HCT116 (cell line): ENCODE results near the gene RILPL2. TPM values are rescaled to one million over a fixed set of nuclear protein-coding genes. Genes with fewer than 3 reads are reported as not detected.

Source experiments
- ATAC-seq: fragments of 200-7000 bp; cut with Tn5 transposase; 2 replicates; pipeline ENCODE4 v1.9.1; 2020; ENCODE audit warnings: mild to moderate bottlenecking, moderate library complexity
- BruUV-seq: library from RNA; stranded (reverse); fragments of 400-500 nt; replicated peaks from 2 replicates; lab custom pipeline; 2021; lab: Mats Ljungman, UMichigan
- CTCF ChIA-PET: fragments of 300-600 bp; sonication (Branson Sonifier 250); formaldehyde crosslinking; loops from one replicate; lab custom pipeline; 2021; ENCODE audit warnings: antibody characterized with exemption; lab: Charles Lee
- POLR2A ChIA-PET: fragments of 300-600, 350-600 bp; sonication (Branson Sonifier 250); formaldehyde crosslinking; loops from one replicate; lab custom pipeline; 2021; ENCODE audit warnings: antibody characterized with exemption; lab: Charles Lee
- RAD21 ChIA-PET, 2 experiments: fragments of 300-600 bp; sonication (Branson Sonifier 250); formaldehyde crosslinking; loops; one replicate each; lab custom pipeline; 2023; ENCODE audit warnings: low total read pairs in 2 of 2; ENCODE audit not compliant: uncharacterized antibody in 2 of 2, unreplicated experiment in 2 of 2, low non-redundant PET in 1 of 2; lab: Charles Lee
- DNase-seq: peaks from one replicate; pipeline ENCODE4 v3.0.0-alpha.2; 2010; ENCODE audit warnings: low read depth, low spot score
- H2AFZ ChIP-seq: fragments of 200-600 bp; shearing (Covaris generic), sonication (generic); 2 replicates; pipeline ENCODE4 v1.6.1; 2017; ENCODE audit warnings: low read depth, mixed run types, mixed read lengths, antibody characterized with exemption, low read length; ENCODE audit not compliant: poor library complexity, severe bottlenecking
- H3K27ac ChIP-seq: 2 replicates; pipeline ENCODE4 v1.5.1; 2012; ENCODE audit warnings: low read depth, low read length
- H3K27me3 ChIP-seq: fragments of 200-600 bp; sonication (generic); 2 replicates; pipeline ENCODE4 v1.6.1; 2016; ENCODE audit warnings: mixed run types, low read length, mixed read lengths; ENCODE audit not compliant: insufficient read depth
- H3K36me3 ChIP-seq, 2 experiments: fragments of 200-500 bp in 1 of 2; fragments of 200-600 bp in 1 of 2; sonication (Bioruptor generic) in 1 of 2; sonication (generic) in 1 of 2; 2 replicates each; pipeline versions ENCODE4 v1.5.1 to v1.6.1; 2014 to 2016; ENCODE audit warnings: low read length in 2 of 2, inconsistent platforms in 1 of 2, mixed read lengths in 1 of 2, mixed run types in 1 of 2; ENCODE audit not compliant: insufficient read depth in 2 of 2, control insufficient read depth in 1 of 2
- H3K4me1 ChIP-seq, 2 experiments: fragments of 200-600 bp in 1 of 2; sonication (generic) in 1 of 2; 2 replicates each; pipeline versions ENCODE4 v1.5.1 to v1.6.1; 2012 to 2017; ENCODE audit warnings: low read length in 2 of 2, inconsistent platforms in 1 of 2, mild to moderate bottlenecking in 1 of 2, mixed read lengths in 1 of 2, mixed run types in 1 of 2, moderate library complexity in 1 of 2; ENCODE audit not compliant: insufficient read depth in 2 of 2, control insufficient read depth in 1 of 2
- H3K4me2 ChIP-seq: fragments of 200-600 bp; sonication (generic); 2 replicates; pipeline ENCODE4 v1.6.1; 2017; ENCODE audit warnings: mixed run types, low read length, mixed read lengths
- H3K4me3 ChIP-seq, 2 experiments: fragments of 200-600 bp in 1 of 2; sonication (generic) in 1 of 2; replicated peaks in 1 of 2; 2 replicates each; pipeline ENCODE4 v1.5.1; 2011 to 2016; ENCODE audit warnings: low read length in 2 of 2, control low read depth in 1 of 2, low read depth in 1 of 2, mild to moderate bottlenecking in 1 of 2, mixed read lengths in 1 of 2, mixed run types in 1 of 2
- H3K79me2 ChIP-seq: fragments of 200-600 bp; sonication (generic); 2 replicates; pipeline ENCODE4 v1.6.1; 2017; ENCODE audit warnings: mild to moderate bottlenecking, mixed run types, low read length, moderate library complexity, mixed read lengths; ENCODE audit not compliant: insufficient read depth
- H3K9ac ChIP-seq: fragments of 200-600 bp; sonication (generic); 2 replicates; pipeline ENCODE4 v1.6.1; 2016; ENCODE audit warnings: low read length, mixed read lengths
- H3K9me2 ChIP-seq: fragments of 200-600 bp; sonication (generic), shearing (Covaris generic); 2 replicates; pipeline ENCODE4 v1.6.1; 2017; ENCODE audit warnings: mixed run types, mild to moderate bottlenecking, moderate library complexity; ENCODE audit not compliant: insufficient read depth
- H3K9me3 ChIP-seq, 2 experiments: fragments of 200-500 bp in 1 of 2; fragments of 200-600 bp in 1 of 2; sonication (Bioruptor generic) in 1 of 2; sonication (generic) in 1 of 2; 2 replicates each; pipeline ENCODE4 v1.6.1; 2014 to 2017; ENCODE audit warnings: low read length in 2 of 2, mixed read lengths in 2 of 2, inconsistent platforms in 1 of 2, low read depth in 1 of 2, mild to moderate bottlenecking in 1 of 2, mixed run types in 1 of 2, moderate library complexity in 1 of 2; ENCODE audit not compliant: control insufficient read depth in 1 of 2, insufficient read depth in 1 of 2
- H4K20me1 ChIP-seq: fragments of 200-600 bp; sonication (generic), shearing (Covaris generic); 2 replicates; pipeline ENCODE4 v1.6.1; 2017; ENCODE audit warnings: mixed run types, mild to moderate bottlenecking, moderate library complexity; ENCODE audit not compliant: insufficient read depth
- ATF3 ChIP-seq: IDR thresholded peaks from 2 replicates; pipeline ENCODE4 v1.6.1; 2012
- CBX3 ChIP-seq: IDR thresholded peaks from 2 replicates; pipeline ENCODE4 v1.6.1; 2012; ENCODE audit warnings: low read depth
- CEBPB ChIP-seq: IDR thresholded peaks from 2 replicates; pipeline ENCODE4 v1.6.1; 2012; ENCODE audit warnings: low read depth
- CTCF ChIP-seq, 3 experiments: fragments of 200-600 bp in 1 of 3; sonication (generic) in 1 of 3; IDR thresholded peaks in 2 of 3; conservative IDR thresholded peaks in 1 of 3; 2 replicates each; pipeline ENCODE4 v1.5.1; 2012 to 2017; ENCODE audit warnings: low read depth in 2 of 3, low read length in 2 of 3, antibody characterized with exemption in 1 of 3, borderline replicate concordance in 1 of 3, control low read depth in 1 of 3, mild to moderate bottlenecking in 1 of 3, mixed read lengths in 1 of 3, mixed run types in 1 of 3, moderate library complexity in 1 of 3; ENCODE audit not compliant: insufficient read depth in 1 of 3
- EGR1 ChIP-seq: IDR thresholded peaks from 2 replicates; pipeline ENCODE4 v1.6.1; 2012; ENCODE audit warnings: low read depth
- ELF1 ChIP-seq: IDR thresholded peaks from 2 replicates; pipeline ENCODE4 v1.6.1; 2012; ENCODE audit warnings: low read depth, borderline replicate concordance
- EZH2 ChIP-seq: fragments of 200-600 bp; sonication (generic); IDR thresholded peaks from 2 replicates; pipeline ENCODE4 v1.6.1; 2017; ENCODE audit warnings: antibody characterized with exemption, mixed run types
- EZH2phosphoT487 ChIP-seq: fragments of 200-600 bp; IDR thresholded peaks from 2 replicates; pipeline ENCODE4 v1.6.1; 2018; ENCODE audit warnings: antibody characterized with exemption, borderline replicate concordance
- FOSL1 ChIP-seq: IDR thresholded peaks from 2 replicates; pipeline ENCODE4 v1.6.1; 2012; ENCODE audit warnings: low read depth
- MAX ChIP-seq: IDR thresholded peaks from 2 replicates; pipeline ENCODE4 v1.6.1; 2012
- POLR2A ChIP-seq: IDR thresholded peaks from 2 replicates; pipeline ENCODE4 v1.7.0; 2011; ENCODE audit warnings: borderline replicate concordance; ENCODE audit not compliant: insufficient read depth, insufficient read length; ENCODE audit errors: extremely low read depth
- POLR2AphosphoS5 ChIP-seq: IDR thresholded peaks from 2 replicates; pipeline ENCODE4 v1.6.1; 2011; ENCODE audit warnings: mild to moderate bottlenecking, low read depth, low read length, moderate library complexity
- REST ChIP-seq: IDR thresholded peaks from 2 replicates; pipeline ENCODE4 v1.6.1; 2012; ENCODE audit warnings: low read depth
- SP1 ChIP-seq: IDR thresholded peaks from 2 replicates; pipeline ENCODE4 v1.6.1; 2012; ENCODE audit warnings: low read depth
- SRF ChIP-seq: IDR thresholded peaks from 2 replicates; pipeline ENCODE4 v1.6.1; 2012; ENCODE audit warnings: low read depth
- TCF7L2 ChIP-seq: IDR thresholded peaks from 2 replicates; pipeline ENCODE4 v1.7.0; 2011; ENCODE audit warnings: borderline replicate concordance, inconsistent platforms; ENCODE audit not compliant: insufficient read depth, insufficient read length; ENCODE audit errors: extremely low read depth
- YY1 ChIP-seq: IDR thresholded peaks from 2 replicates; pipeline ENCODE4 v1.6.1; 2011; ENCODE audit warnings: low read length, low read depth, moderate library complexity, mild to moderate bottlenecking; ENCODE audit not compliant: insufficient replicate concordance; ENCODE audit errors: extremely low read depth
- ZBTB33 ChIP-seq: IDR thresholded peaks from 2 replicates; pipeline ENCODE4 v1.6.1; 2011; ENCODE audit warnings: mild to moderate bottlenecking, low read length, moderate library complexity; ENCODE audit not compliant: insufficient replicate concordance; ENCODE audit errors: extremely low read depth
- ZFX ChIP-seq: fragments of 450-650 bp; IDR thresholded peaks from 2 replicates; pipeline ENCODE4 v1.6.1; 2017
- ZNF274 ChIP-seq: fragments of 200-500 bp; sonication (Bioruptor generic); IDR thresholded peaks from 2 replicates; pipeline ENCODE4 v1.6.1; 2014; ENCODE audit warnings: mild to moderate bottlenecking, low read depth, low read length, inconsistent platforms
- intact Hi-C: fragments of 100-400 bp; cut with micrococcal nuclease; formaldehyde crosslinking; loops from 2 replicates; pipeline ENCODE4 v1.10.0; 2022
- total RNA-seq: library from RNA; stranded (reverse); gene quantifications from one replicate; pipeline ENCODE4 v1.2.1, GENCODE V29; 2021; ENCODE audit not compliant: unreplicated experiment

Gene RILPL2
- total RNA-seq, 1 experiment from 2014 or later, result 2.3 TPM

GRCh38 chr12:123396954-123397353 is 39.5 kb downstream of the RILPL2 start:
- DNase-seq, result no peak
- no peaks in the 10 kb centered on the region for H3K4me1 ChIP-seq
- no peak overlapping the region for H2AFZ ChIP-seq
- ATAC-seq, result no peak
- H3K36me3 ChIP-seq, result peaks cover 34 to 55% of the 10 kb centered on the region in 2 experiments
- no peak overlapping the region for H3K4me2 ChIP-seq
- TF ChIP-seq REST, result no peak
- no peak for TF ChIP-seq POLR2AphosphoS5
- TF ChIP-seq ZFX, result no peak
- TF ChIP-seq ATF3, result no peak
- TF ChIP-seq TCF7L2, result no peak
- no peak for TF ChIP-seq MAX
- no peak for TF ChIP-seq YY1
- no peak for TF ChIP-seq CEBPB
- no peak for TF ChIP-seq EGR1
- TF ChIP-seq EZH2phosphoT487, result no peak
- TF ChIP-seq ZNF274, result no peak
- no peak for TF ChIP-seq FOSL1
- TF ChIP-seq ELF1, result no peak
- no peak for TF ChIP-seq CBX3
- TF ChIP-seq EZH2, result no peak
- no peak for TF ChIP-seq POLR2A
- no peak for TF ChIP-seq SRF
- no peak for TF ChIP-seq ZBTB33
- no peak for TF ChIP-seq CTCF (IDR thresholded peaks at IDR 0.05 in 2 of 3, conservative IDR thresholded peaks at IDR 0.05 in 1 of 3; ENCODE audit: borderline replicate concordance in 1 of 3, insufficient read depth in 1 of 3, low read depth in 2 of 3, low read length in 2 of 3)
- TF ChIP-seq SP1, result no peak
- intact Hi-C loops, result no loop called here
- no peaks in the 10 kb centered on the region for H3K9me2 ChIP-seq
- H3K9me3 ChIP-seq, result no peaks in the 10 kb centered on the region
- no TSS peak for BruUV-seq
- H3K27me3 ChIP-seq, result no peaks in the 10 kb centered on the region
- CTCF ChIA-PET, result no interaction called here
- H3K79me2 ChIP-seq, result peaks cover 85% of the 10 kb centered on the region
- no peak overlapping the region for H3K9ac ChIP-seq
- RAD21 ChIA-PET, result no interaction called here
- H4K20me1 ChIP-seq, result no peaks in the 10 kb centered on the region
- H3K4me3 ChIP-seq, result no peak overlapping the region
- H3K27ac ChIP-seq, result no peak overlapping the region
- POLR2A ChIA-PET, result no interaction called here
